Pancreas (tissue), 10 donors: ENCODE measurements around the gene LEKR1. TPM values are rescaled to one million over a fixed set of nuclear protein-coding genes. Genes with fewer than 3 reads are reported as not detected.
A peak's percentile ranks its signal among the peaks of the same experiment; 100 is the strongest.

Source experiments
- ATAC-seq, 4 donors: fragments of 200-7000 bp; cut with Tn5 transposase; one replicate each; pipeline versions ENCODE4 v1.8.0 to v1.9.1; 2020; ENCODE audit warnings: mild to moderate bottlenecking in 4 of 4, moderate library complexity in 4 of 4
- DNase-seq, 6 donors: peaks; one replicate each; pipeline ENCODE4 v3.0.0-alpha.2; 2020
- FAIRE-seq: peaks from 2 replicates; lab custom pipeline; 2012; peaks lifted over from hg19 to GRCh38; lab: Jason Lieb, UNC
- H3K27ac ChIP-seq, 4 donors: fragments of 200-600 bp; sonication (generic); 1 replicate in 3 of 4; 2 replicates in 1 of 4; pipeline versions ENCODE4 v1.5.0 to v1.8.0; 2020
- H3K27me3 ChIP-seq, 4 donors: fragments of 200-600 bp; one replicate each; pipeline ENCODE4 v1.8.0; 2021
- H3K36me3 ChIP-seq, 3 donors: fragments of 200-600 bp; sonication (generic) in 1 of 3; one replicate each; pipeline versions ENCODE4 v1.5.0 to v1.8.0; 2020 to 2021
- H3K4me1 ChIP-seq, 3 donors: fragments of 200-600 bp; one replicate each; pipeline ENCODE4 v1.8.0; 2021
- H3K4me3 ChIP-seq, 4 donors: fragments of 200-600 bp; sonication (generic) in 2 of 4; one replicate each; pipeline versions ENCODE4 v1.5.0 to v1.8.0; 2020 to 2021
- H3K9me3 ChIP-seq, 4 donors: fragments of 200-600 bp; one replicate each; pipeline ENCODE4 v1.8.0; 2021
- WGBS, 2 donors: extraction: QIAGEN DNeasy Blood & Tissue Kit; methylation state at CpG; one replicate each; pipeline ENCODE4 v1.1.7; 2013; 5-methylcytosine and 5-hydroxymethylcytosine counted together
- intact Hi-C, 3 donors: fragments of 100-400 bp; cut with DNase I; formaldehyde crosslinking; loops; one replicate each; pipeline versions ENCODE4 v1.11.1 to v1.14.2; 2022
- polyA plus RNA-seq, 2 donors: library from polyadenylated mRNA; stranded (reverse); fragments of 200-250 nt; gene quantifications; one replicate each; pipeline ENCODE4 v1.2.3, GENCODE V29; 2013
- total RNA-seq, 6 donors: library from RNA; stranded (reverse); fragmentation: NEBNext Ultra II Directional in 4 of 6; extraction: Animal tissue kit (Norgen Biotek cat#: 25700) in 4 of 6; gene quantifications; one replicate each; pipeline versions ENCODE4 v1.2.1 to v1.2.4, GENCODE V29; 2021 to 2023
- TF ChIP-seq, protein P1 (sequence below), 4 donors: fragments of 200-600 bp; sonication (generic) in 3 of 4; IDR thresholded peaks; one replicate each; pipeline versions ENCODE4 v1.5.0 to v1.8.0; 2021; ENCODE audit warnings: antibody characterized with exemption in 4 of 4
- donor health status: healthy with polysubstance abuse.
- donor health status: DM: no; HTN: no; CAD: no; lungs with moderate emphysema.
- donor health status: DM: no; HTN: no; CAD: no.
- donor health status: control.
- donor health status: control.
- donor health status: Bipolar disorder and iron deficiency.
- donor health status: DM: yes; HTN: yes; CAD: no.
- donor health status: DM: no; HTN: no; CAD: no.
- donor health status: DM: no; HTN: no; CAD: no.
- donor health status: DM: yes; HTN: yes; CAD: no.

Gene LEKR1
- total and polyA plus RNA-seq, 8 donors = 0.88 to 2.8 (median 2.0) TPM

DNA sequence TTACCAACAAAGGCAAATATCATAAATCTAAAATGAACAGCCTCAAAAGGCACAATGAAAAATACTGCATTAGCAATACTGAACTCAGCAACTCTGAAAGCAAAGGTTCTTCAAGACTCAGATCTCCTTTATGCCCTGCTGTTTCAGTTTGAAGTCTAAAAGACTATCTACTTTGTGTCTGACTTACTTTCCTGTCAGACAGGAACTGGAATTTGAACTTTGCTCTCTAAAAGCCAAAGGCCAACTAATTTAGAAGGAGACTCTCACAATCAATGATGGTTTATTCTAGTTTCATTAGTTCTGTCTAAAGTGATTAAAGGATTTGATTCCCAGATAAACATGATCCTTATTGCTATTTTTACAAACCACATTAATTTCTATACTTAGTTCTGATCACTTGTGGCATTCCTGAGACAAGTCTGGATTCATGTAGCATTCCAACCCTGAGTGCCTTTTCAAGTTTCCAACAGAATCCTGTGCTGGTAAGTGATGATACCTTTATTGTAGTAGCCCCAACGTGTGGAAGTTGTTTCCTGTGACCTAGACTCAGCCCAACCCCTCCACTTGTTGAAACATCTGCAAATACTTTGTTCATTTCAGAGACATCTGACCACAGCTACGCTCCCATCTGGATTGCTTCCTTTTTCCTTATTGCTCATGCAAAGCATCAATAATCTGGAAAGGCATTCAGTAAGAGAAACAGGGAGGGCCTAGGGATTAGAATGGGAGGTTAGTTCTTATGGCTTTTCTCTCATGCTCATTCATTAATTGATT lies 14.9 kb upstream of the LEKR1 start:
- TF ChIP-seq, protein P1, sequence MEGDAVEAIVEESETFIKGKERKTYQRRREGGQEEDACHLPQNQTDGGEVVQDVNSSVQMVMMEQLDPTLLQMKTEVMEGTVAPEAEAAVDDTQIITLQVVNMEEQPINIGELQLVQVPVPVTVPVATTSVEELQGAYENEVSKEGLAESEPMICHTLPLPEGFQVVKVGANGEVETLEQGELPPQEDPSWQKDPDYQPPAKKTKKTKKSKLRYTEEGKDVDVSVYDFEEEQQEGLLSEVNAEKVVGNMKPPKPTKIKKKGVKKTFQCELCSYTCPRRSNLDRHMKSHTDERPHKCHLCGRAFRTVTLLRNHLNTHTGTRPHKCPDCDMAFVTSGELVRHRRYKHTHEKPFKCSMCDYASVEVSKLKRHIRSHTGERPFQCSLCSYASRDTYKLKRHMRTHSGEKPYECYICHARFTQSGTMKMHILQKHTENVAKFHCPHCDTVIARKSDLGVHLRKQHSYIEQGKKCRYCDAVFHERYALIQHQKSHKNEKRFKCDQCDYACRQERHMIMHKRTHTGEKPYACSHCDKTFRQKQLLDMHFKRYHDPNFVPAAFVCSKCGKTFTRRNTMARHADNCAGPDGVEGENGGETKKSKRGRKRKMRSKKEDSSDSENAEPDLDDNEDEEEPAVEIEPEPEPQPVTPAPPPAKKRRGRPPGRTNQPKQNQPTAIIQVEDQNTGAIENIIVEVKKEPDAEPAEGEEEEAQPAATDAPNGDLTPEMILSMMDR (IDR thresholded peaks at IDR 0.05) = no peak
- FAIRE-seq = no peak
- no peak for DNase-seq
- Histone ChIP-seq H3K27ac (no peak overlapping the region), H3K4me3 (no peak overlapping the region), H3K4me1 (peaks cover 10 to 26% (median 12%) of the 10 kb centered on the region in 3 donors), H3K27me3 (no peaks in the 10 kb centered on the region), H3K36me3 (no peaks in the 10 kb centered on the region), H3K9me3 (no peaks in the 10 kb centered on the region)
- no peak for ATAC-seq
- 43 to 54% methylated on average over 2 of the region's 2 CpGs for WGBS, 2 donors
- intact Hi-C loops = loop anchor here in 1 of 3 donors (10.0 kb wide), 1 partner anchor 136 kb away; the partner anchor contains the start of gene TIPARP

DNA sequence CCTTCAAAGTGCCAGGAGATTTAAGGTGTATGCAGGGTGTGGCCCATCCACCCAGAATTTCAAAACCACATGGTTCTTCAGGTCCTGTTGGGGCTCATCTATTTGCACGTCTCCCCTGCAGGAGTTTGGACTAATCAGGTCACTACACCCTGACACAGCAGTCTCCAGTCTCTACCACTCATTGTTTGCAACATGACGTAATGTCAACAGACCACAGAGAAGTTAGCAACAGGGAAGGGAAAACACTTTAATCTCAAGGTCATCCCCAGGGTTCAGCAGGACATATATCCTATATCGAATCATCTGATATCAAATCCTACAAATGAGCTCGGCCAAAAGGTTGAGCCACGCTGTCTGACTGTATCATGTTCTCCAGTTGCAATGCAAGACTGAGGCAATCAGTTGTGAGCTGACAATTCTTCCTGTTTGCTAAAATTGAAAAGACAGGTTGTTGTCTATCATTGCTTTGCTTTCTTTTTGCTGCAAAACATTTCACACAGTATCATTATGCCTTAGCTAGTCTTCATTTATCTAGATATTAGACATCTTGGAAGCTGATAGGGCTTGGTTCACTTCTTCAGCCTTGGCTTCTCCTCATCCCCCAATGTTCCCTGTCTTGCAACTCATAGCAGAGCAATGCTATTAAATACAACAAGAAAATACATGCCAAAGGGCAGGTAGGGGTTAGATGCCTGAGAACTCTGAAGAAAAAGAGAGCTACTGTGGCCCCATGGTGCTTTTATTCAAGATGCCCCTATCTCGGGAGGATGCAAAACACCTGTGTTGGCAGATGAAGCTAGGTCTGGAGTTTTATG lies 13.4 kb upstream of the LEKR1 start:
- intact Hi-C loops = loop anchor here in 1 of 3 donors (10.0 kb wide), 1 partner anchor 138 kb away; the partner anchor contains the start of gene TIPARP
- peak in 3 of 6 donors; percentile 21 to 64 (median 42) for DNase-seq
- no peak overlapping the region for H3K4me3 ChIP-seq
- TF ChIP-seq, protein P1 (IDR thresholded peaks at IDR 0.05) = no peak
- H3K27ac ChIP-seq = peak overlapping the region in 3 of 4 donors; percentile 7 to 68 (median 56)
- no peaks in the 10 kb centered on the region for H3K27me3 ChIP-seq
- ATAC-seq = peak; percentile 54 to 70 (median 67)
- no peaks in the 10 kb centered on the region for H3K36me3 ChIP-seq
- no peaks in the 10 kb centered on the region for H3K9me3 ChIP-seq
- FAIRE-seq = no peak
- 31 to 36% methylated on average over 6 of the region's 6 CpGs for WGBS, 2 donors
- peaks cover 11 to 26% (median 14%) of the 10 kb centered on the region in 3 donors for H3K4me1 ChIP-seq

DNA sequence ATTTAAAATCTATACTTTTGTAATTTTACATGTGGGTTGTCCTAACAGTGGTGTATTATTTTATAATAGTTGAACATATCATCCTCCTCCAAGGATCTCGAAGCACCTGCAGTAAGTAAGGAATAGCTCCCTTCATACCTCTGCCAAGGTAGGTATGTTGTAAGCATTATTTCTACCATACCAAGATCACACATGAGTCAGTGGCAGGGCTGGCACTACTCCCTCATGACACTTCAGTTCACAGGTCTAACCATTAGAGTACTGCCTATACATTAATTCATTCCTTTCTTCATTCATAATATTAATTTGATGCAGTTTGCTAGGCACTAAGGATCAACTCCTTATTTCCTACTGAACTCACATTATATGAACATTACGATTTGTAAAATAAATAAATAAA lies 11.9 kb upstream of the LEKR1 start:
- Histone ChIP-seq H3K9me3 (no peaks in the 10 kb centered on the region), H3K27ac (no peak overlapping the region), H3K4me3 (no peak overlapping the region), H3K36me3 (no peaks in the 10 kb centered on the region), H3K27me3 (no peaks in the 10 kb centered on the region), H3K4me1 (peaks cover 21 to 41% (median 26%) of the 10 kb centered on the region in 3 donors)
- TF ChIP-seq, protein P1 (IDR thresholded peaks at IDR 0.05) = no peak
- intact Hi-C loops = loop anchor here in 1 of 3 donors (10.0 kb wide), 1 partner anchor 139 kb away; the partner anchor contains the start of gene TIPARP
- no peak for ATAC-seq
- FAIRE-seq = no peak
- 89 to 100% methylated on average over 2 of the region's 2 CpGs for WGBS, 2 donors
- no peak for DNase-seq

DNA sequence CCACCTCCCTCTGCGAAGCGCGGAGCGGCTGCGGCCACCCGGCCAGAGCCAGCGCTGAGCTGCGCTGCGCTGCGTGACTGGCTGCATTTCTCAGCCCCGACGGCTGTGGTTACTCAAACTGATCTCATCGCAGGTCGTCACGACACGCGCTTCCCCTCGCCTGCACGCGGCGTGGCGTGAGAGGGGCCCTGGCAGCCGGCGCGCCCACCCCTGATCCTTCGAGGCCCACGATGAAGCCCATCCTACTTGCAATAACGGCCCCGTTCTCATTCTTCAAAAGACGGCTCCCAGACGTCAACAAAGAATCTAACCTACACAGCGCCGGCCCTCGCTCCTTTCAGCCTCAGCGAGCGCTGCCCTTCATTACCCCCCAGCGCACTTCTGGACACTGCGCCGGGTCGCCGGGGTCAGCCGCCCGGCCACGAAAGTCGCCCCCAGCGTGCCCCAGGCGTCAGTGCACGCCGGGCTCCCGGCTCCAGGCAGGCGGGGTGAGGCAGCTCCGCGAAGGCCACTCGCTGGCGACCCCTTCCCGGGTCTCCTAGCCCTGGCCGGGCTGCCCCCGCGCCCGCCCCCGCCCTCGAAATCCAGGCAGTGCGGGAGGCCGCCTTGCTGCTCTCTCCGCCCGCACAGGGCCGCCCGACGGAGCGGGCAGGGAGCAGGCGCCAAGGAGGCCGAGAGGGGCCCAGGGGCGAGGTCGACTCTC lies 9.9 kb upstream of the LEKR1 start:
- intact Hi-C loops = loop anchor here in 1 of 3 donors (10.0 kb wide), 1 partner anchor 141 kb away; the partner anchor contains the start of gene TIPARP
- peaks cover 22 to 44% (median 38%) of the 10 kb centered on the region in 3 donors for H3K4me1 ChIP-seq
- WGBS, 2 donors = 9 to 10% methylated on average over 70 to 74 of the region's 74 CpGs
- no peaks in the 10 kb centered on the region for H3K9me3 ChIP-seq
- H3K4me3 ChIP-seq = peak overlapping the region; percentile 40 to 75 (median 52)
- TF ChIP-seq, protein P1 (IDR thresholded peaks at IDR 0.05) = no peak
- ATAC-seq = peak; percentile 36 to 57 (median 50)
- H3K27me3 ChIP-seq = no peaks in the 10 kb centered on the region
- DNase-seq = peak; percentile 32 to 75 (median 50)
- no peak for FAIRE-seq
- no peaks in the 10 kb centered on the region for H3K36me3 ChIP-seq
- H3K27ac ChIP-seq = peak overlapping the region; percentile 91 to 96 (median 94)
